Measurements from ENCODE around the gene DCAF12.
"Not testable (repeated sequence)": the region's sequence is repeated elsewhere in the genome, so short reads cannot be mapped to it uniquely, and the experiment has no call there.

The DCAF12 gene

DNA sequence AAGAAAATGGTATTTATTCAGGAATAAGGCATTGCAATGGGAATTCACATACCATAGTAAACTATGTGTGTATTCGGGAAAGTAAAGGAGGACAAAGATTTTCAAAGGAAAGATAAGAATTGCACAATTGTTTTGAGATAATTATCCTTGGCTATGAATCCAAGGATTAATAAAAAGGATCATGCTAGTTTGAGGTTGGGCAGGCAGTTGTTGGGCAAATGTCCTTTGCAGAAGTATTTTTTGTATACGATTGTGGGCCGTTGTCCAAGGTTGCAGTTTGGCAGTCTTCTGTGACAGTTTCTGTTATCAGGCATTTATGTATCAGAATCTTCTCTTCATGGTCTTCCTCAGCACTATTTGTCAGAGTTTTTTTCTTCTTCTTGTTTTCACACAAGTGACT is 67.2 kb downstream of the DCAF12 start:
- DNase-seq, result no peak

DNA sequence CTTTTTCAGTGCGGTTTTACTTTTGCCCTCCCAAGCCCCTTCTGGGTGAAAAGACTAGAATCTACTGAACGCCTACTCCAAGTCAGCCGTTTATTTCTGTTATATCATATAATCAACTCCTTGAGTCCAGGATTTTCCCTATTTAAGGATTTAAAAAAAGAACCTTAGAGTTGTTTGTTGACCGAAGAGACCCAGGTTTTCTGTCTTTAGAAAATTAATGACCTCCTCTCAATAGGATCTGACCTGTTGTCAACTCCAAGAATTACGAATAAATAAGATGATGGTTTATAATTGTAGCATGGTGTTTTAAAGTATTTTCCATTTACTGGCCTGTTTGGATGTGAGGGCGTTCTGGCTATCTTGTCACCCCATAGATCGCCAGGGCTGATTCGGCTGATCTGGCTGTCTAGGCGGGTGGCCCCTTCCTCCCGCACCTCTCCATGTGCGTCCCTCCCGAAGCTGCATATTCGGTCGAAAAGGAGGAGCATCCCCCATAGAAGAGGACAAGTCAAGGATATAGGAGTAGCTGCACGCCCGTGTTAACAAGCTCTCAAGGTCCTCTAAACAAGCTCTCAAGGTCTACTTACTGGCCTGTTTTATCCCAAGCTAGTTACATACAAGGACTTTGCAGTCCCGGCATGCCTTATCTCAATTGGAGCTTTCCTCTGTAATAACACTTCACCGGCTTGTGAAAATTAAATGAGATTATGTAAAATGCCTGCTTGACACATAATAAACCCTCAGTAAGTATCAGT is 76.7 kb downstream of the DCAF12 start:
- peak; percentile 11 to 39 for DNase-seq

DNA sequence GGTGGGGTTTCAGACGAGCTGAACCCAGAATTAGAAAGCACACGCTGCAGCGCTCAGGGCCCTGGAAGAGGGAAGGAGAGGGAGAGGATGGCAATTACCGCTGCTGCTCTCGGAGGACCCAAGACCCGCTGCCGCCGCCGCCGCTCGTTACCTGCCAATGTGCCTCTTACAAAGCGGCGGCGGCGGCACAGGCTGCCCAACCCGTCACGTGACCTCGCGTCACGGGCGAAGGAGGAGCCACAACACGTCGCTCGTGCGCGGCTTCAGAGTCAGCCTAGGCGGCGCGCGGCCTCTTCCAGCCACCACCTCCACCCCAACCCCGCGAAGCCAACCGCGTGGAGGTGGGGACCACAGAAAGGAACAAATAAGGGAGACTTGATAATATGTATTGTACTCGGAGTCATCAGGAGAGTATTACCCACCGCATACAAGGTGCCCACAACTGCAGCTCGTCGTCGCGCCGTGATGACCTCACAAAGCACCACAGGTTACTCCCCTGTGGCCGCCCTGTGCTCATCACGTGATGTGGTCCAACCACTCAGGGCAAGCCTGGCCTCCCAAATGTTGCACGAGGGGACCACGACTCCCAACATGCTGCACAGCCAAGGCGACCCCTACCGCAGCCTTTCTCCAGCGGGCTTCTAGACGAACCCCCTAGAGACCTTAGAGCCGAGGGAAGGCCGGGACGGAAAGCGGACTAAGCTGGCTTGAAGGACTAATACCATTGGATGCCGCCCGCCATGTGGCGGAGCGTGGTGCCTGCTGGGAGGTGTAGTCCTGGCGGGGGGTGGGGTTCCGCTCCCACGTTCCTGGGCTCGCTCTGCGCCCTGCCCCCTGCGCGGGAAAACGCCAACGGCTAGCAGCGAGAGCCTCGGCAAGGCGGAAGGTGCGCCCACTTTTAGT is 77.5 kb downstream of the DCAF12 start, which contains the start of gene UBAP2:
Gene UBAP2, minus strand, starts transcription at position 161 of the 903 bp plus-strand sequence. CDS start 31,739 bp downstream, outside the sequence.
- DNase-seq, result peak; percentile 85 to 94

DNA sequence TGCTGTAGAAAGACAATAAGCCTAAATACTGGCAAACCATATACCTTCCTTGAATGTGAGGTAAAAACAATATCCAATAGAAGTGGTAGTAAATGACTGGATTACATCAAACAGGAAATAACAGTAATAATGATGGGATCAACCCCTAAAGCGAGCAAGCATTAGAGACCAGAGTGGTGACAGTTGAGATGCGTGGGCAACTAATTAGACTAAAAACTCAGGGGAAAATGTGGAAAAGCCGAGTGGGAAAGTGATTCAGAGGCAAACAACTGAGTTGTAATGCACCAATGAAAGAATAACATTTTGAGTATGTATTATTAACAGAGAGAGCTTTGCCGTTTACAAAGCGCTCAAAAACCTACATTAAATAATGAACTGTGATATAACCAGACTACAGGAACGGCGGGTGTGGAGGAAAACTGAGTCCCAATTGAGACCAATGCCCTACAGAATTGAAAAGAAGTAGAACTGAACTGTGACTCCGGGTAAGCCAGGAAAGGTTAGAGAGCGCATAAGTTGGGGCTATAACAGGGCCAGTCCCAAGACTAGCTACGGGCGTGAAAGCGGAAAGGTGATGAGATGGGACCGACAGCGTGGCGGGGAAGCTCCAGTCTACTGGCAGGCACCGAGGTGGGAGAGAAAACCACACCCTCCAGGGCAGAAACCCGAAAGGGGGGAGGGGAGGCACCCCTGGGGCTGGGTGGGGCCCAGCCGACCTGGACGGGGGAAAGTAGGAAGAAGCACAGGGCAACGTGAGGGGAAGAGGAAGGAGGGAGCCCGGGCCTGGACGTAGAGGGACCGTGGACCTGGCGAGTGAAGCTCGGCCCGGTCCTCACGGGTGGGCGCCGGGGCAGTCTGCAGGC is 78.4 kb downstream of the DCAF12 start:
- DNase-seq, result no peak

DNA sequence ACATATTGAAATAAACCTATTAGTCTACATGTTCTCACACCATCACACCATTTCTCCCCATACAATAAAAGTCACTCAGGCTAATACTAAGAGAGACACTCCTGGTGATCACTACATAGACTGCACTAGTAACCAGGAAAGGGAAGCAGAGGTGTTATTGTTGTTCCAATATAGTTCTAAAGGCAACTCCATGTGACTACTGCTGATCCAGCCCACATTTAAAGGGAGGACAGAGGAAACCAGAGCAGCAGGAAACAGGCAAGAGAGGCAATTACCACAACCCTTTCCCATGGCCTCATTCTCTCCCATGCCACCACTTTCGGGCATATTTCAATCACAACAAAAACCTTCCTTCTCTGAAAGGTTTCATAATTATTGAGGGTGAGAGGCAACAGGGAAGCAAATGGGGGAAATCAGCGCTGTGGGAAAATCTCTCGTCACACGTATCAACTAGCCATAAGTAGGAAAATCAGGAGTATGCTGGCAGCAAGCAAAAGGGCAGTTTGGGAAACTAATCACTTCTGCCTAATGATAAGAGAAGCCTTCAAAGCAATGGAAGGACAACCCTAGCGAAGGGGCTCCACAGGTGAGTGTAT is 79.6 kb downstream of the DCAF12 start:
- DNase-seq, result no peak

DNA sequence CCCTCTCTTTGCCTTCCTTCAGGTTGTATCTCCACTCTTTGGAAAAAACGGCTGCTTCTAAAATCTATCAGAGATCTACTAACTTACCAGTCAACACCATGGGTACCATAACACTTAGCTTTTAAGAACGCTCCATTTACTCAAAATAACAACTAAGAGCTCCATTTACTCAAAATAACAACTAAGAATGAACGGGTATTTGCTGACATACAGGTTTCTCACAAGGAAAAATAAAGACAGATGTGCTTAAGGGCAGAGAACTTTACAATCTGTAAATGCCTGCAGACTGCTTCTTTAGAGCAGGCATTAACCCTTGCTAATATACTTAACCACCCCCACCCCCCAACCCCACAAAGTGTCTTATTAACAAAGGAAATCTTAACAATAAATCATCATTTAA is 80.6 kb downstream of the DCAF12 start:
- no peak for DNase-seq

DNA sequence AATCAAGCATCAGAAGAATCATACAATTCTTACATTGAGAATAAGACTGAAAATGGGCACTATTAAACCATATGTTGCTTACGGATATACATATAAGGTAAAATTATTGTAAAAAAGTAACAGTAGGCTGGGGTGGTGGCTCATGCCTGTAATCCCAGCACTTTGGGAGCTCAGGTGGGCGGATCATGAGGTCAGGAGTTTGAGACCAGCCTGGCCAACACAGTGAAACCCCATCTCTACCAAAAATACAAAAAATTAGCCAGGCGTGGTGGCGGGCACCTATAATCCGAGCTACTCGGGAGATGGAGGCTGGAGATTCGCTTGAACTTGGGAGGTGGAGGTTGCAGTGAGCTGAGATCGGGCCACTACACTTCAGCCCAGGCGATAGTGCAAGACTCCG is 84.4 kb downstream of the DCAF12 start:
- not testable (repeated sequence) for DNase-seq

DNA sequence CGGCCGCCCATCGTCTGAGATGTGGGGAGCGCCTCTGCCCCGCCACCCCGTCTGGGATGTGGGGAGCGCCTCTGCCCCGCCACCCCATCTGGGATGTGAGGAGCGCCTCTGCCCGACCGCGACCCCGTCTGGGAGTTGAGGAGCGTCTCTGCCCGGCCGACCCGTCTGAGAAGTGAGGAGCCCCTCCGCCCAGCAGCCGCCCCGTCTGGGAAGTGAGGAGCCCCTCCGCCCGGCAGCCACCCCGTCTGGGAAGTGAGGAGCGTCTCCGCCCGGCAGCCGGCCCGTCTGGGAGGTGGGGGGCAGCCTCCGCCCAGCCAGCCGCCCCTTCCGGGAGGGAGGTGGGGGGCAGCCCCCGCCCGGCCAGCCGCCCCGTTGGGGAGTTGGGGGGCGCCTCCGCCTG is 87.6 kb downstream of the DCAF12 start:
- not testable (repeated sequence) for DNase-seq

DNA sequence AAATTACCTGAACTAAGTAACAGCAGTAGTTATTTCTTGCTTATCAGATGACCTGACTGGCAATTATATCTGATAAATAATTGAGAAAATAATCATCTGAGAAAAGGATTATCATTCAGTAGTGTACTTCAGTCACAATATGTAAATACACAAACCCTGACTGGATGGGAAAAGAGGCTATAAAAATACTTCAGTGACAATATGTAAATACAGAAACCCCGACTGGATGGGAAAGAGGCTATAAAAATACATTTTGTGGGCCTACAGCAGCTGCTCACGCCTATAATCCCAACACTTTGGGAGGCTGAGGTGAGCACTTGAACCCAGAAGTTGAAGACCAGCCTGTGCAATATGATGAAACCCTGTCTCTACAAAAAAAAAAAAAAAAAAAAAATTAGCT is 88.9 kb downstream of the DCAF12 start:
- no peak for DNase-seq

DNA sequence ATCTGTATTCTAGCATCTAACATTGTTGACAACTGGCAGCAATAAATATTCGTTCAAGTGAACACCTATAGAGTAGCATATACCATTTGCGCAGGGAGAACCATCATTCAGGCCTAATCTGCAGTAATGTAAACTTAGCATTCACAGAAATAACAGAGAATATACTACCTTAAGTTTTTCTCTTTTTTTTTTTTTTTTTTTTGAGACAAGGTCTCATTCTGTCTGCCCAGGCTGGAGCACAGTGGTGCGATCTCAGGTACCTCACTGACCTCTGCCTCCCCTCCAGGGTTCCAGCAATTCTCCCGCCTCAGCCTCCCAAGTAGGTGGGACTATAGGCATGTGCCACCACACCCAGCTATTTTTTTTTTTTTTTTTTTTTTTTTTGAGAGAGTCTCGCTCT is 89.9 kb downstream of the DCAF12 start:
- DNase-seq, result no peak

Measured in NCI-H187 (cell line).